Suprapubic skin (tissue), 4 donors: Measurements from ENCODE around the gene FSTL1.
A peak's percentile ranks its signal among the peaks of the same experiment; 100 is the strongest.

Source experiments
- EP300 ChIP-seq: sonication (generic); formaldehyde crosslinking; IDR thresholded peaks from one replicate; pipeline ENCODE4 v1.6.1; 2017; ENCODE audit warnings: antibody characterized with exemption
- POLR2A ChIP-seq, 2 donors: fragments of 450-650 bp; IDR thresholded peaks; one replicate each; pipeline ENCODE4 v1.6.1; 2017; ENCODE audit warnings: antibody characterized with exemption in 2 of 2, mild to moderate bottlenecking in 2 of 2, moderate library complexity in 2 of 2
- POLR2AphosphoS5 ChIP-seq, 3 donors: sonication (generic); formaldehyde crosslinking; IDR thresholded peaks; one replicate each; pipeline ENCODE4 v1.6.1; 2017; ENCODE audit warnings: antibody characterized with exemption in 3 of 3
- TF ChIP-seq, protein P1 (sequence below), 2 donors: fragments of 200-600 bp in 1 of 2; fragments of 450-650 bp in 1 of 2; sonication (generic) in 1 of 2; IDR thresholded peaks; one replicate each; pipeline ENCODE4 v1.5.1; 2016 to 2019; ENCODE audit warnings: antibody characterized with exemption in 2 of 2, mild to moderate bottlenecking in 1 of 2, moderate library complexity in 1 of 2

DNA sequence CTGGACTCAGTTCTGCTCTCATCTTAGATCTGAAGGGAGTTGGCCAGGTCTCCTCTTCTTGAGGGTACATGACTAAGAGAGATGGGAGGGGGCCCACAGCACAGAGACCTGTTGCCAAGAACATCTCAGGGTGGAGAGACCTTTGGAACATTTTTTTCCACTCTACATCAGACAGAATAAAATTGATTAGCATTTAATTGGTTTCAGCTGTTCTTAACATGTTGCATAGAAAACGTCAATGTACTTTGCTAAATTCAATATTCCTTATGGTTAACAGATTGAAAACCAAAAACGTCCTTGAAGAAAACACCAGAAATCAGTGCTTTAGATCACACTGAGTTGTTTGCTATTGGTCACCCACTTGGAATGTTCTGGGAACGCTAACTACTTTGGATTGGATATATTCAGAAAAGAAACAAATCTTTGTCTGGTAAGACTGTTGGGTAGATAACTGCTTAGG lies 36.4 kb upstream of the FSTL1 start:
- TF ChIP-seq, protein P1, sequence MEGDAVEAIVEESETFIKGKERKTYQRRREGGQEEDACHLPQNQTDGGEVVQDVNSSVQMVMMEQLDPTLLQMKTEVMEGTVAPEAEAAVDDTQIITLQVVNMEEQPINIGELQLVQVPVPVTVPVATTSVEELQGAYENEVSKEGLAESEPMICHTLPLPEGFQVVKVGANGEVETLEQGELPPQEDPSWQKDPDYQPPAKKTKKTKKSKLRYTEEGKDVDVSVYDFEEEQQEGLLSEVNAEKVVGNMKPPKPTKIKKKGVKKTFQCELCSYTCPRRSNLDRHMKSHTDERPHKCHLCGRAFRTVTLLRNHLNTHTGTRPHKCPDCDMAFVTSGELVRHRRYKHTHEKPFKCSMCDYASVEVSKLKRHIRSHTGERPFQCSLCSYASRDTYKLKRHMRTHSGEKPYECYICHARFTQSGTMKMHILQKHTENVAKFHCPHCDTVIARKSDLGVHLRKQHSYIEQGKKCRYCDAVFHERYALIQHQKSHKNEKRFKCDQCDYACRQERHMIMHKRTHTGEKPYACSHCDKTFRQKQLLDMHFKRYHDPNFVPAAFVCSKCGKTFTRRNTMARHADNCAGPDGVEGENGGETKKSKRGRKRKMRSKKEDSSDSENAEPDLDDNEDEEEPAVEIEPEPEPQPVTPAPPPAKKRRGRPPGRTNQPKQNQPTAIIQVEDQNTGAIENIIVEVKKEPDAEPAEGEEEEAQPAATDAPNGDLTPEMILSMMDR (IDR thresholded peaks at IDR 0.05), result no peak
- TF ChIP-seq POLR2AphosphoS5 (IDR thresholded peaks at IDR 0.05) (peak in 1 of 3 donors; percentile 27), EP300 (no peak), POLR2A (IDR thresholded peaks at IDR 0.05) (no peak)
